GM21737 (cell line): ENCODE results near the gene OR1I1.
"Not testable (repeated sequence)": the region's sequence is repeated elsewhere in the genome, so short reads cannot be mapped to it uniquely, and the experiment has no call there.

Source experiments
- ATAC-seq: cut with Tn5 transposase; IDR thresholded peaks from one replicate; pipeline ENCODE4 v1.9.1; 2021; ENCODE audit warnings: mild to moderate bottlenecking, moderate library complexity; ENCODE audit not compliant: unreplicated experiment

Gene OR1I1

GRCh38 chr19:15097980-15098379 is 16.0 kb downstream of the OR1I1 start:
- not testable (repeated sequence) for ATAC-seq

DNA sequence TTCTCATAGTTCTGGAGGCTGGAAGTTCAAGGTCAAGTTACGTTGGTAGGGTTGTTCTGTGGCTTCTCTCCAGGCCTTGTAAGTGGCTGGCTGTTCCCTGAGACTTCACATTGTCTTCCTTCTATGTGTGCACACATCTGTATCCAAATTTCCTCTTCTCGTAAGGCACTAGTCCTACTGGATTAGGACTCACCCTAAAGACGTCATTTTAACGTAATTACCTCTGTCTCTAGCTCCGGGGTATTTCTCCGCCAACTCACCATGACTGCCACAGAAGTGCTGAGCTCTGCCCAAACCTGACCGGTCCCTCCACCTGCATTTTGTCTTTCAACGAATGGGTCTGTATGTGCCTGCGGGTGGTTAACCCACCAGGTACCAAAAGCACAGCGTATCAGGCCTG is 16.4 kb downstream of the OR1I1 start:
- no peak for ATAC-seq

DNA sequence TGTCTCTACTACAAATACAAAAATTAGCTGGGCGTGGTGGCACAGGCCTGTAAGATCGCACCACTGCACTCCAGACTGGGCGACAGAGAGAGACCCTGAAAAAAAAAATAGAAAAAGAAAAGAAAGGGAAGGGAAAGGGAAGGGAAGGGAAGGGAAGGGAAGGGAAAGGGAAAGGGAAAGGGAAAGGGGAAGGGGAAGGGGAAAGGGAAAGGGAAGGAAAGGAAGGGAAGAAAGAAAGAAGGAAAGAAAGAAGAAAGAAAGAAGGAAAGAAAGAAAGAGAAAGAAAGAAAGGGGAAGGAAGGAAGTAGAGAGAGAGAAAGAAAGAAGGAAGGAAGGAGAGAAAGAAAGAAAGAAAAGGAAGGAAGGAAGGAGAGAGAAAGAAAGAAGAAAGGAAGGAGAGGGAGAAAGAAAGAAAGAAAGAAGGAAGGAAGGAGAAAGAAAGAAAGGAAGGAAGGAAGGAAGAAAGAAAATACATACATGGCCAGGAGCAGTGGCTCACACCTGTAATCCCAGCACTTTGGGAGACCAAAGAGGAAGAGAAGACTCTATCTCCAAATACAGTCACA is 17.1 kb downstream of the OR1I1 start:
- no peak for ATAC-seq

DNA sequence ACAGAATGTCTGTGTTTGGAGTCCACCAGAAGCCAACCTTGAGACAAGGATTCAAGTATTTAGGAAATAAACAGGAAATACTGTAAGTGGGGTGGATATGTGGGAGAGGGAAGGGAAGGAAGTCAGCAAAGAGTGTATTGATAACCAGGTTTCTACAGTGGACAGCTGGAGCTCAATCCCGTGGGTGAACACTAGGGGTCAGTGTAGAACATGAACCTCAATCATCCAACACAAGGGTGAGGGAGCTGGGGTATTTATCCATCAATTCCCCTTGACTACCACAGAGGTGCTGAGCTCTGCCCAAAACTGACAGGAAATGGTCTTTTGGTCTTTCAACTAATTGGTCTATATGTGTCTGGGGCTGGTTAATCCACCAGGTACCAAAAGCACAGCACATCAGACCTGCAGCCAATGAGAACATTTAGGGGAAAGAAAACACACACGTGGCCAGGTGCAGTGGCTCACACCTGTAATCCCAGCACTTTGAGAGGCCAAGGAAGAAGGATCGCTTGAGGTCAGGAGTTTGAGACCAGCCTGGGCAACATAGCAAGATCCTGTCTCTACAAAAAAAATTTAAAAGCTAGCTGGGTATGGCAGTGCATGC is 19.6 kb downstream of the OR1I1 start:
- ATAC-seq = no peak

GRCh38 chr19:15104003-15104402 is 22.0 kb downstream of the OR1I1 start:
- no peak for ATAC-seq

DNA sequence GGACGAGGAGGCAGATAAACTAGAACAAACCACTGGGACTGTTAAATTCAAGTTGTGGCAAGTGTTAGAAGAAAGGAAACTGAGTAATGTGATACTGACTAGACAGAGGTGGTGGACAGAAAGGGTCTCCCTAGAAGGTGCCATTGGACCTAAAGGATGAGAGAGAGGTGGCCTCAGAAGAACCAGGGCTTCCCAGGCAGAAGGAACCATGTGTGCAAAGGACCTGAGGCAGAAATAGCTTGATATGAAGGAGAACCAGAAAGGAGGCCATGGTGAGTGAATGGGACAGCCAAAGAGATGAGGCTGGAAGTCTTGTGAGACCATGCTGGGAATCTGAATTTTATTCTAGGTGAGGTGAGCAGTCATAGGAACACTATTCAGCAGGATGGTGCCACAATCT is 22.4 kb downstream of the OR1I1 start:
- no peak for ATAC-seq

- no peak for ATAC-seq
Observed at GRCh38 chr19:15105044-15105443, 23.0 kb downstream of the OR1I1 start.

DNA sequence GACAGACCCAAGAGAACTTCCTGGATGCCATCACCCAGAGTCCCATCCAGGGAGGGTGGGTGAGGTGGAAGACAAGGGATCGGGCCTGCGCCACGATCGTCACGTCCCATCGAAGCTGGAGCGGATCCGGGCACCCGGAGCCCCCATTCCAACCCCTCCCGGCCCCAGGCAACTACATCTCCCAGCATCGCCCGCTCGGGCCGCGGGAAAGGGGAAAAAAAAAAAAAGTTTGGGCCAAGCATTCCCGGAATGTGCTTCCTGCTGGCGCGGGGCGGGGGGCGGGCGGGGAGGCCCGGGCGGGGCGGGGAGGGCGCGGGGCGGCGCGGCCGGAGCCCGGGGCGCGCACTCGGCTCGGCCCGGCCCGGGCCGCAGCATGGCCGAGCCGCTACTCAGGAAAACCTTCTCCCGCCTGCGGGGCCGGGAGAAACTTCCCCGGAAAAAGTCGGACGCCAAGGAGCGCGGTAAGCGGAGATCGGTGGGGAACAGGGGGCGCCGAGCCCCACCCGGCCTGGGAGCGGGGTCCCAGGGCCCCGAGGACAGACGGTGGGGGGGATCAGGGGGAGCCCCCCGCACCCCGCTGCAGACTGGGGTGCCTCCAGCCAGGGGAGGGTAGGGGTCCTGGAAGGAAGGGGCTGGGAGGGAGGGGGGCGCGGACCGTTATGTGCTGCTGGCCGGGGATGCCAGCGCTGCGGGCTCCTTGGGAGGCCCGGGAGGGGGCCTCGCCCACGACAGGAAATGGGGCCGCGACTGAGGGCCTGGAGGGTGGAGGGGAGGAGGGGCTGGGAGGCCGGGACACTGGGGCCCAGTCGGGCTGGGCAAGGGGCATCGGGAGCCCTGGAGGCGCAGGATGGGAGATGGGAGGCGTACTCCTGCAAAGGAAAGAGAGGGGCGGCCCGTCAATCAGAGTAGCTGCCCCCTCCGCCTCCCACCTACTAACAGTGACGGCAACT is 25.3 kb downstream of the OR1I1 start, which contains the start of gene SYDE1:
Gene SYDE1, plus strand, starts transcription at position 341 of the 950 bp plus-strand sequence. Its CDS starts 33 bp downstream, at position 374.
- ATAC-seq = no peak

DNA sequence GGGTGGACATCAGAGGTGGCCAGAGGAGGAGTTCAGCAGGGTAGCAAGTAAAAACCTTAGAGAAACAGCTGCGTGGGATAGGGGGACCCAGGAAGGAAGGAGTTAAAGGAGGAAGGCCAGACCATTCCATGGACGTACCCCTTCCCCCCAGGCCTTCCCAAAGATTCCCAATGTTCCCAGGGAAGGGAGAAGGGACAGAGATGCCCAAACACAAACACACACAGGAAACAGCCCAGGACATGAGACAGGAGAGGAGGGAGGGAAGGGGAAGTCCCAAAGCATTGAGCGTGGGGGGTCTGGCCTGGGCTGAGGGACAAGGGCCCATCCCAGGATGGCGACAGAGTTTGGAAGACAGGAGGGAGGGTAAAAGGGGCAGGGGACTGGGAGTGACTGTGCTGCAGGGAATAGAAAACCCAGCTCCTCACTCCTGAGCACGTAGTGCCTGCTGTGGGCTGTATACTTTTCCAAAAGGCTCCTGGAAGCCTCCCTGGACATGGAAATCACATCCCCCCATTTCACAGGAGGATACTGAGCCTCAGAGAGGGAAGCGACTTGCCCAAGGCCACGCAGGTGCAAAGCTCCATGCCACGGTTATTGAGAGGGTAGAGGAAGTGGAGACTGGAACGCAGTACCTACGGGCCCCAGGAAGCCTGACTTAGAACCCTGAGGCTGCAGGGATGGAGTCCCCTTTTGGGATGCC is 26.3 kb downstream of the OR1I1 start:
- no peak for ATAC-seq

- no peak for ATAC-seq
Observed at GRCh38 chr19:15108845-15109767, 27.1 kb downstream of the OR1I1 start.

GRCh38 chr19:15109768-15110417 is 27.9 kb downstream of the OR1I1 start:
- ATAC-seq = no peak

- ATAC-seq = no peak
Observed at GRCh38 chr19:15110418-15110815, 28.4 kb downstream of the OR1I1 start.

GRCh38 chr19:15111758-15112157 is 29.7 kb downstream of the OR1I1 start:
- ATAC-seq = no peak

DNA sequence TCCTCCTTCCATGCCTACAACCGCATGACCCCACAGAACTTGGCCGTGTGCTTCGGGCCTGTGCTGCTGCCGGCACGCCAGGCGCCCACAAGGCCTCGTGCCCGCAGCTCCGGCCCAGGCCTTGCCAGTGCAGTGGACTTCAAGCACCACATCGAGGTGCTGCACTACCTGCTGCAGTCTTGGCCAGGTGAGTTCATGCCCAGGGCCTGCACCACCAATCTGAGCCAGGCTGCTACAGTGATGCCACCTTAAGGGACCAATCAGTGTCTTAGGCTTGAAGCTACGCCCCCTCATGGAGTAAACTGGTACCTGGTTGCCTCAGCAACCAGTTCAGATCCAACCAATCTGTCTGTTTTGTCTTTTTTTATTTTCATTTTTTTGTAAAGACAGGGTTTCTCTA is 30.4 kb downstream of the OR1I1 start:
- ATAC-seq = no peak

- ATAC-seq = no peak
Observed at GRCh38 chr19:15113245-15114152, 31.5 kb downstream of the OR1I1 start.

DNA sequence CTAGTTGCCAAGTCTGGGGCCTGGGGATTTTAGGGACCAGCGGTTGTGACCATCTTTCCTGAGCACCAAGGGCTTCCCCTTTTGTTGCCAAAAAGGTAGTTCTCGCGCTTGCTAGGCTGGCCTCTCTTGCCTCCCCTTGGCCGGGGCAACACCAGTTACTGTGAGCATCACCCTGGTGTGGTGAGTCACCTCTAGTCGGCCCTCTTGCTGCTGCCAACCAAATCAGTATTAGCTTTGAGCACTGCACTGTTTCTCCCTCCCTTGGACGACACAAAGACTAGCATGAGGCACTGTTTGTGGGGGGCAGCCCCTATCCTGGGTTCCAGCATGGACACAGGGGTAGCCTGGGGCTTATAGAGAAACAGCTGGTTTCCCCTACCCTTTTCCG is 32.1 kb downstream of the OR1I1 start:
- ATAC-seq = no peak

GRCh38 chr19:15115080-15115479 is 33.1 kb downstream of the OR1I1 start:
- no peak for ATAC-seq

GRCh38 chr19:15115762-15116615 is 34.0 kb downstream of the OR1I1 start:
- no peak for ATAC-seq
